SJSA1 (cell line): ENCODE measurements around the gene NUTM2E. TPM values are rescaled to one million over a fixed set of nuclear protein-coding genes. Genes with fewer than 3 reads are reported as not detected.
"Not testable (repeated sequence)": the region's sequence is repeated elsewhere in the genome, so short reads cannot be mapped to it uniquely, and the experiment has no call there.

Experiments
- DNase-seq, 2 experiments: peaks; one replicate each; pipeline ENCODE4 v3.0.0-alpha.2; 2015 to 2020; ENCODE audit warnings: low spot score in 2 of 2, low read depth in 1 of 2
- H3K27ac ChIP-seq: fragments of 250-450 bp; sonication (Bioruptor Pico); 2 replicates; pipeline ENCODE4 v1.5.1; 2020; ENCODE audit warnings: mild to moderate bottlenecking, moderate library complexity
- H3K27me3 ChIP-seq: fragments of 250-450 bp; sonication (Bioruptor Pico); replicated peaks from 2 replicates; pipeline ENCODE4 v1.5.1; 2020; ENCODE audit warnings: mild to moderate bottlenecking, moderate library complexity
- H3K36me3 ChIP-seq: fragments of 250-450 bp; sonication (Bioruptor Pico); 2 replicates; pipeline ENCODE4 v1.5.1; 2020; ENCODE audit warnings: mild to moderate bottlenecking
- H3K4me1 ChIP-seq: fragments of 250-450 bp; sonication (Bioruptor Pico); replicated peaks from 2 replicates; pipeline ENCODE4 v1.6.1; 2021; ENCODE audit warnings: mild to moderate bottlenecking
- H3K4me3 ChIP-seq: fragments of 250-450 bp; sonication (Bioruptor Pico); 2 replicates; pipeline ENCODE4 v1.5.1; 2020; ENCODE audit warnings: mild to moderate bottlenecking
- H3K9me3 ChIP-seq: fragments of 250-450 bp; sonication (Bioruptor Pico); replicated peaks from 2 replicates; pipeline ENCODE4 v1.5.1; 2020; ENCODE audit warnings: mild to moderate bottlenecking
- total RNA-seq: library from RNA; depleted of rRNA; stranded (reverse); fragments of >200 nt; shearing (Covaris generic); gene quantifications from 2 replicates; pipeline ENCODE4 v1.2.3, GENCODE V29; 2014; rRNA removed

The NUTM2E gene, protein sequence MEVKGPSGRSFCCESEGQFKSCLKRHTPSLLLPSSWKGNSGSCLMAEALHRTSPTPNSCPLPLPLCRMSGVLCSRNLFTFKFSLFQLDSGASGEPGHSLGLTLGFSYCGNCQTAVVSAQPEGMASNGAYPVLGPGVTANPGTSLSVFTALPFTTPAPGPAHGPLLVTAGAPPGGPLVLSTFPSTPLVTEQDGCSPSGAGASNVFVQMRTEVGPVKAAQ (N-terminal part only)
- total RNA-seq: 0.05 TPM in 1 of 2 replicates, not detected in the other

DNA sequence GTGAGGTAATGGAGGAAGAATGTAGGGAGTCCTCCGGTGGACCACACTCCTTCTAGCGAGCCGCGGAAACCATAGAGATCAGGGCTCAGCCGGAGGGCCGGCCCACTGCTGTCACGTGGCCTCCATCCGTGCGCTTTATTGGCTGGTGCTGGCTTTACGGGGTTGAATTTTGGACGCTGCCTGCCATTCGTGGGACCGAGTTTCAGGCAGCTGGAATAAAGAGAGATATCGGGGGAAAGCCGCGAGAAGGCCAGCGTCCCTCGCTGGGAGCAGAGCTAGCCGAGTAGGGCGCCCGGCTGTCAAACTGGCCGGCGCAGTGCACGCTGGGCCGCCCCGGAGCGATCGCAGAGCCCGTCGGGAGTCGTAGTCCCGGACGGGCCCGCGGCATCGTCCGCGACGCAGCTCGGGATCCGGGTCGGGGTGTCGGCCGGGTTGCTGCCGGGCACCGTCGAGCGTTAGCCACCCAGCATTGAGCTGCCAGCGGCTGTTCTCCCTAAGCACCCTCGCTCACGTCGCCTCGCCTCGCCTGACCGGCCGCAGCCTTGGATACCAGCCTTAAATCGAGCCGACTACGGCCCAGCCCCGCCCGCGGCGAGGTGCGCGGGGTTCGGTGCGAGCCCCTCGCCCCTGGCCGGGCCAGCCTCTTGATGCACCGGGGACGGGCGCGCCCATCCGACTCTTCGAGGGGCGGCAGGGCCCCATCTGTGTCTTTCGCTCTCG lies at the start of gene NUTM2E:
Gene NUTM2E, plus strand, starts transcription at position 244 of the 720 bp plus-strand sequence. CDS start 15,002 bp downstream, outside the sequence.
- Histone ChIP-seq H3K27ac (peak within 1 kb of the TSS; percentile 71), H3K4me3 (peak within 1 kb of the TSS; percentile 52)
- not testable (repeated sequence) for H3K9me3 ChIP-seq, H3K36me3 ChIP-seq, H3K27me3 ChIP-seq, H3K4me1 ChIP-seq
- peak; percentile 84 to 86 for DNase-seq

DNA sequence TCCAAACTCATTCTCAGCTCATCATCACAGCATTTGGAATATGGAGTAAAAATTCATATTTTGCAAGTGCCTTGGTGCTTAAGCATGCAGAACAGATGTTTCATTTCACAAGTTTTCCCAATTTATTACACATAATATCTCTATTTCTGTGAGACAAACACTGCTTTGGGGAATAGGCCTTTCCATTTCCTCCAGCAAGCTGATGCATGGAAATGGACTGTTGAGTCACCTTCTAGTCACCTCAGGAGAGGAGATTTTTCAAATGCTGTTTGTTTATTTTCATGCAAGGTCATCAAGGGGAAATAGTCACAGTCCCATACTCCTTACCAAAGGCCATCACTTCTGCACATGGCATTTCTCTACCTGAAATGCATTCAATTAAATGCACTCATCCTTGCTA lies 48.5 kb upstream of the NUTM2E start:
- not testable (repeated sequence) for H3K36me3 ChIP-seq, DNase-seq, H3K27me3 ChIP-seq, H3K4me3 ChIP-seq, H3K9me3 ChIP-seq, H3K27ac ChIP-seq, H3K4me1 ChIP-seq

DNA sequence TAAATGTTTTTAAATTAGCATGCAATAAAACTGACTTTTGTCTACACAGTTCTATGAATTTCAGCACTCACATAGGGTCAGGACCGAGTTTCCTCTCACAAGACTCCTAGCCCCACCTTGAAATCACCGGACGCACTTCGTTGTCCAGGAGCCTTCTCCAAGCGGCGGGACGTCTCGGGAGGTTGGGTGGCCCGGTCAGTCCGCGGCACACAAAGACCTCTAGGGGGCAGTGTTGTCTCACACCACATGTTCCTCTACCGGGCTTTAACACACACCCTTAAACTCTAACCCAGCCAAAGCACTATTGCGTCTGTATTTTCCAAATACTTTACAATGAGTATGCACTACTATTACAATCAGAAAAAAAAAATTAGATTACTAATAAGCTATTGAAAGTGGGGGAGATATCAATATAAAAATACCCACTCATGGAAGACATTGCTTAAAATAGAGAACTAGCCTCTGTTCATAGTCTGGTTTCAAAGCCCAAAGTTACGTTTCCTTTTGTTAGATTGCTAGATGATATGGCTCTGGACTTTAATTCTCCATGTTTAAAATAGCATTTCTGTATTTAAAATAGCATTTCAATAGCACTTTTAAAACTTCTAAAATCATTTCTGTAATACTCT lies 47.1 kb upstream of the NUTM2E start:
- not testable (repeated sequence) for H3K27me3 ChIP-seq, H3K9me3 ChIP-seq, H3K27ac ChIP-seq, H3K36me3 ChIP-seq, H3K4me1 ChIP-seq, H3K4me3 ChIP-seq
- DNase-seq: peak; percentile 10 to 63

DNA sequence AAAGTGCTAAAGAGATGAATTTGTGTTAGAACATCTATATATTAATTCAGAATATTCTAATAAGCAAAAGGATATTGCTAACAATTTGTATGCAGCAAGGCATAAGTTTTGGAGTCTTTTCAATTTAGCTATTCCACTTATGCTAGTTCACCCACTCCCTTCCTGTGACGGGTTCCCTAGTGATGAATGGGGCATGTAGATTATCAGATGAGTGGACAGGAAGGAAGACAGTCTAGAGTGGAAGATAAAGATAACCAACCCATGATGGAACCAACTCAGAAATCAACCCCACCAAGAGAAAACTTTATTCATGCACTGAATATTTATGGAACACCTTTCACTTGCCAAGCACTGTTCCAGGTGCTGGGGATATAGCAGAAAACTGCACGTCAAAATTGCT lies 46.5 kb upstream of the NUTM2E start:
- H3K27me3 ChIP-seq, H3K27ac ChIP-seq, H3K4me1 ChIP-seq, DNase-seq, H3K4me3 ChIP-seq, H3K36me3 ChIP-seq, H3K9me3 ChIP-seq: not testable (repeated sequence)

DNA sequence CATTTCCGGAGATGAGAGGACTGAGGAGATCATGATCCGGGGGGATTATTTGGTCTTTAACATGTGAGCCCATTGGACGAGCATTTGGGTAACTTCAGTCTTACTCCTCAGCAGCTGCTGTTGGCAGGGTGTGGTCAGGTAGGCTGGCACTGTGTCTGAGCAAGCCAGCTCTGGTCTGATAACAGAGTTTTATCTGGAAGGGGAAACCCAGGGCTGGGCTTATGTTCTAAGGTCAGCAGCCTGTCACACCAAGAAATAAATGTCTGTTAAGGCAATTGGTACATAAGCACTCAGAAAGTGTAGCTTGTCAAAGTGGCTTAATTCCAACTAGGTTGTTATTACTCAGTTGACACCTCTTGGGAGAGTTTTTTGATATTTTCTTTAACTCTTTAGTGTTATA lies 45.0 kb upstream of the NUTM2E start:
- H3K4me3 ChIP-seq, H3K36me3 ChIP-seq, H3K4me1 ChIP-seq, H3K27me3 ChIP-seq, H3K27ac ChIP-seq, DNase-seq, H3K9me3 ChIP-seq: not testable (repeated sequence)

DNA sequence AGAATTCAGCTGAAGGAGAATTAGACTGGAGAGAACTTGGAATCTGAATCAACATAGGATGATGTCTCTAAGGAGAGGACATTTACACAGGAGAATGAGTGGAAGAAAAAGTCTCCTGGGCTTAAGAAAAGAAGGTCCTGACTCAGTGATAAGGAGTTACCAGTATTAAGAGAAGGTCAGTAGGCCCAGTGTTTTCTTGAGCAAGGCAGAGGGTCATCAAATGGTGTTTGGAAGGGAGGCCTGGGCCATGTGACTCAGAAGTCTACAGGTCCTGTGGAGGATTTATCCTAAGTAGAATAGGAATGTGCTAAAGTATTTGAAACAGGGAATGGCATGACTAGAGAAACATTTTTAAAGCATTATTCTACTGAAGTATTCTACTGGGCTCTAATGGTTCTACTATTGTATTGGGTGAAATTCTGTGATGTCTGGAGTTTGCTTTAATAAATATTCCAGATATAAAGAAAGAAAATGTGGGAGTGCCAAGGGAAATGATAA lies 39.0 kb upstream of the NUTM2E start:
- not testable (repeated sequence) for H3K27ac ChIP-seq, DNase-seq, H3K27me3 ChIP-seq, H3K4me3 ChIP-seq, H3K36me3 ChIP-seq, H3K9me3 ChIP-seq, H3K4me1 ChIP-seq

DNA sequence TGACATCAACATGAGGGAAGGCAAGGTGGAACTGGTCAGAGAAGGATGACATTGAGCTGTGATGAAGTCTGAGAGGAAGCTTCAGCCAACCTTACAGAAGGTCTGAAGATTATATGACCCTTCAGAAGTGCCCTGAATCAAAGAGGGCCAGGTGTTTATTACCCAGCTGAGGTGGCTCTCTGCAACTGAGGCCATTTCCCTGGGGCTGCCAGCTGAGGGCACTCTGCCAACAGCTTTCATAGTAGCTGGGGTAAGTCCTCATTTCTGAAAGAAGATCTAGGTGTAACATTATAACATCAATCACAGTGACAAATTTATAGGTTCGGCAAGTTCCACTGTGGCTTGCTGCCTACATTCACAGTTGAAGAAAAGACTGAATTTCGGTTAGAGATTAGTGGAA lies 37.2 kb upstream of the NUTM2E start:
- H3K36me3 ChIP-seq, H3K4me3 ChIP-seq, H3K27me3 ChIP-seq, H3K27ac ChIP-seq, H3K4me1 ChIP-seq, H3K9me3 ChIP-seq, DNase-seq: not testable (repeated sequence)

DNA sequence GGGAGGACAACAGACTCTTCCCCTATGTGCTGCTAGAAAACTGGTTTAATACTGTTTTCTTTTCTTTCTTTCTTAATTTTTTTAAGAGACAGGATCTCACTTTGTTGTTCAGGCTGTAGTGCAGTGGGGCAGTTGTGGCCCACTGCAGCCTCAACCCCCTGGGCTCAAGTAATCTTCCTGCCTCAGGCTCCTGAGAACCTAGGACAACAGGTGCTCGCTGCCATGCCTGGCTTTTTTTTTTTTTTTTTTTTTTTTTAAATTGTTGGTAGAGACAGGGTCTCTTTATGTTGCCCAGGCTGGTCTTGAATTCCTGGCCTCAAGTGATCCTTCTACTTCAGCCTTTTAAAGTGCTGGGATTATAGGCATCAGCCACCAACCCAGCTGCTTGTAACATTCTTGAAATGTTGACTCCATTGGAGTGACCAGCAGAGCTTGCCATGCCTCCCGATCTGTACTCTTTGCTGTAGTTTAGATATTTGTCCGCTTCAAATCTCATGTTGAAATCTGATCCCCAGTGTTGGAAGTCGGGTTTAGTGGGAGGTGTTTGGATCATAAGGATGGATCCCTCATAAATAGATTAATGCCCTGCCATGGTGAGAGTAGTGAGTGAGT lies 34.5 kb upstream of the NUTM2E start:
- not testable (repeated sequence) for DNase-seq, H3K27ac ChIP-seq, H3K36me3 ChIP-seq, H3K4me1 ChIP-seq, H3K4me3 ChIP-seq, H3K9me3 ChIP-seq, H3K27me3 ChIP-seq

DNA sequence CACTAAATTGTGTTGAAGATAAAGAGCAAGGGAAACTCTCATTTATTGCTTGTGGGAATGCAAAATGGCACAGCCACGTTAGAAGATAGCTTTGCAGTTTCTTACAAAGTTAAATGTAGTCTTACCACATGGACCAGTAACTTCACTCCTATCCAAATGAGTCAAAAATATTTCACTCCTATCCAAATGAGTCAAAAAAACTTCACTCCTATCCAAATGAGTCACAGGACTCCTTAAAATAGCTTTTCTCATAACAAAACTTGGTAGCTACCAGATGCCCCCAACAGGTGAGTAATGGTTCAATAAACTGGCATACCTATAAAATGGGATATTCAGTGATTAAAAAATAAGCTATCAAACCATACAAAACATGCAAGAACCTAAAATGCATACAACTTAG lies 27.2 kb upstream of the NUTM2E start:
- H3K36me3 ChIP-seq, H3K9me3 ChIP-seq, H3K4me3 ChIP-seq, H3K27me3 ChIP-seq, H3K4me1 ChIP-seq, DNase-seq, H3K27ac ChIP-seq: not testable (repeated sequence)

DNA sequence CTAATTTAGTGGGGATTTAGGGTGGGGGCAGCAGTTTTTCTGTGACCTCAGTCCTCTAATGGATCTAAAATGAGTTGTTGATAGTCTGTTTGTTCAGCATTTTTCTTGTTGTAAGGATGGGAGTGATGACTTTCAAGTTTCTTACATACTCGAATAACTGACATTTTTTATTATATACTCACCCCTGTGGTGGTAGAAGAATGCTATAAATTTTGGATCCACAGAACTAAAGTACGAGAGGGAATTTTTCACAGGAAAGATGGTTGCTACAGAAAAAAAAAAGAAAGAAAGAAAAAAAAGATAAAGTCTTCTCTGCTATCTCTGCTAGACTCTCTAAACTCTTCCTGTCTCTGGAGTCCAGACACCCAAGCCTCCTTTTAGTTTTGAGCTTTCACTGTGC lies 20.7 kb upstream of the NUTM2E start:
- not testable (repeated sequence) for H3K27ac ChIP-seq, H3K36me3 ChIP-seq, H3K4me1 ChIP-seq, H3K4me3 ChIP-seq, H3K9me3 ChIP-seq, H3K27me3 ChIP-seq
- DNase-seq: peak in 1 of 2 experiments; percentile 7

DNA sequence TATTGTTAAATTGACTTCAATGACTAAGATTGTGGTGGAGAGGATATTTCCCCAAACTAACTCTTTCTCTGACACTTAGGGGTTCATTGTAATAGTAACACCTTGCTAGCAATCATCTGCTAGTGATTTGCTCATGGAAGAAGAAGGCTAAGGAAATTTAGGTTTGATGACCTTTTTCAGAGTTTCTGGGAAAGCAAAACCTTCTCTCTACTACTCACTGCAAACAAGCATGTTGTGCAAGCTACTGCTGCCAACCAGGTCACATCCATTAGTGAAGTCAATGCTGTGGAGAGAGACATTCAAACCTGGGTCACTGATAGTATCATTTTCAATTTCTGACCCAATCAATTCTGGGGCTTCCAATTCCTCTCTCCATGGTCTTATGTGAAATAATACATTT lies 14.6 kb upstream of the NUTM2E start:
- H3K36me3 ChIP-seq, H3K9me3 ChIP-seq, H3K4me1 ChIP-seq, H3K27me3 ChIP-seq, H3K4me3 ChIP-seq, DNase-seq, H3K27ac ChIP-seq: not testable (repeated sequence)

DNA sequence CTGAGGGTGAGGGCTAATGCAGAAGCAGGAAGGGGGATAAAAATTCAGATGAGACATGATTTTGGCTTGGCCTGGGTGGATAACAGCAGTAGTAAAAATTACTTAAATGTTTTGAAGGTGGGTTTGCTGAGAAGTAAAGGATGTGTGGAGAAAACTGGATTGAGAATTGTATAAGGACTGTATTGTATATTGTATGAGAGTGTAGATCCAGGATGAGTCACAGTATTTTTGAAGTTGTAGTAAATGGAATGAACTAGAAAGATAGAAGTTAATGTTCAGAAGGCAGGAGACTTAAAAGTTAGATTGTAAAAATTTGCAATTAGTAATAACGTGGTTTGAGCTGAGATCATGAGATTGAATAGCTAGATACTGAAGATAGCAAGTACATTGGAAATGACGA lies 10.2 kb upstream of the NUTM2E start:
- H3K36me3 ChIP-seq, DNase-seq, H3K27ac ChIP-seq, H3K4me3 ChIP-seq, H3K27me3 ChIP-seq, H3K4me1 ChIP-seq, H3K9me3 ChIP-seq: not testable (repeated sequence)

DNA sequence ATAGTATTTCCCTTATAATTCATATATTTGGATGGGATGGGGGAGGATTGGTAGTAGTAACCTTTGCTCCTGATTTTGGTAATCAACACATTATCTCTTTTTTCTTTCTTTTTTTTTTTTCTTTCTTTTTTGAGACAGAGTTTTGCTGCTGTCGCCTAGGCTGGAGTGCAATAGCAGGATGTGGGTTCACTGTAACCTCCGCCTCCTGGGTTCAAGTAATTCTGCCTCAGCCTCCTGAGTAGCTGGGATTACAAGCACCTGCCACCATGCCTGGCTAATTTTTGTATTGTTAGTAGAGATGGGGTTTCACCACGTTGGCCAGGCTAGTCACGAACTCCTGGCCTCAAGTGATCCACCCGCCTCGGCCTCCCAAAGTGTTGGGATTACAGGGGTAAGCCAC lies 3.2 kb upstream of the NUTM2E start:
- not testable (repeated sequence) for H3K9me3 ChIP-seq, H3K4me1 ChIP-seq, DNase-seq, H3K4me3 ChIP-seq, H3K36me3 ChIP-seq, H3K27me3 ChIP-seq, H3K27ac ChIP-seq

DNA sequence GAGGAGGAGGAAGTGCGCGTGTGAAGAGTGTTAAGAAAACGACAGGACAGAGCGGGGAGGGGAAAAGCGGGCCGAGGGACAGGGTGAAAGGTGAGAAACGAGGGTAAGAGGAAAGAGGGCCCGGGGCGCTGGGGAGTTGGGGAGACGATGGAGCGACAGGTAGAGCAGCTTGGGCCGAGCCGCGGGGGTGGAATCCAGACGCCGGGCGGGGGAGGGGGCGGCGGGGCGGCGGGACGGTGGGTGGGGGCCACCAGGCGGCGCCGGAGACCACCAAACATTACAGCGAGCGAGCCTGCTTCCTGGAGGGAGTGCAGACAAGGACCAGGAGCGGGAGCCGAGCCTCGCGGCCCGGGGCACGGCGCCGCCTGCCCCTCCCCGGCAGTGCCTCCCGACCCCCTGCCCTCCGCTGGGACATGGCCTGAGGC lies 940 bp upstream of the NUTM2E start:
- not testable (repeated sequence) for H3K27me3 ChIP-seq, H3K9me3 ChIP-seq, H3K36me3 ChIP-seq, H3K4me1 ChIP-seq, DNase-seq, H3K27ac ChIP-seq
- peak overlapping the region; percentile 31 for H3K4me3 ChIP-seq
